ENCODE results near the gene RNF213. TPM values are rescaled to one million over a fixed set of nuclear protein-coding genes. Genes with fewer than 3 reads are reported as not detected.
"Not testable (repeated sequence)": the region's sequence is repeated elsewhere in the genome, so short reads cannot be mapped to it uniquely, and the experiment has no call there.

The RNF213 gene
- total RNA-seq, 2 donors from 2014 or later: 546 to 651 TPM

DNA sequence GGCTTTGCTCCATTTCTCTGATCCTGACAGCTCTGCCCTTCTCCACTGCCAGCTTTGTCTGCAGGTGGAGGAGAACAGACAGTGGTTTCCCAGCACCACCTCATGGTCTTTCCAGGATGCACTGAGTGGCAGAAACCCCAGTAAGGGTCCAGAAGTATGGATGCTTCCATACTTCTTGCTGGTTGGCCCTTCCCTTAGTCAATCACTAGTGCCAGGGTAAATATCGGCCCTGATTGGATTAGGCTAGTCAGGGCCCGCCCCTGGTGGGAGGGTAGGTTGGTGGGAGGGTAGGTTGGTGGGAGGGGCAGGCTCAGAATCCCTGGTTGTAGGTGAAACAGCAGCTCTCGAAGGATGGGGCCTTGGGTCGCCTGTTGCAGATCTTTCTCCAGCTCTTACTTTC lies 10.2 kb downstream of the RNF213 start:
- Mint-ChIP-seq H3K27me3 (ENCODE audit: low read depth) (no peaks in the 10 kb centered on the region), H3K36me3 (ENCODE audit: insufficient read depth in 2 of 2) (peaks cover 17 to 38% of the 10 kb centered on the region in 2 donors), H3K27ac (peak overlapping the region; percentile 87), H3K4me1 (ENCODE audit: low read depth) (peaks cover 22% of the 10 kb centered on the region), H3K9me3 (no peaks in the 10 kb centered on the region), H3K4me3 (peak overlapping the region in 1 of 2 donors; percentile 58)
- DNase-seq: peak; percentile 58 to 62
- peak; percentile 73 to 76 for ATAC-seq (replicated peaks in 1 of 2)

DNA sequence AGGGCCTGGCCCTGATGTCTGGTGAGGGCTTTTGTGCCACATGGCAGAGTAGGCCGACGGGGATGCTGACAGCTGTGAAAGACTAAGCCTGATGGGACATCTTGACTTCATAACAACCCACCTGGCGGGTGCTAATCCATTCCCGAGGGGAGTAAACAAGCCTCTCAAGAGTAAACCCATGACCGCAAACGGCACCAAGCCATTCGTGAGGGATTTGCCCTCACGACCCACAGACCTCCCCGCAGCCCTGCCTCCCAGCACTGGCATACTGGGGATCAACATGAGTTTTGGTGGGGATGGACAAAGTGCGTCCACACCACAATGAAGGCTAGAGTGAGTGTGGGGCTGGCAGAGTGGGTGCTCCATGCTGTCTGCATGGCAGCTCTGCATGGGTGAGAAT lies 11.7 kb downstream of the RNF213 start:
- DNase-seq (no peak), ATAC-seq (replicated peaks in 1 of 2) (no peak)
- peaks cover 31% of the 10 kb centered on the region for H3K4me1 Mint-ChIP-seq (ENCODE audit: low read depth)
- H3K36me3 Mint-ChIP-seq (ENCODE audit: insufficient read depth in 2 of 2): peaks cover 18 to 30% of the 10 kb centered on the region in 2 donors
- H3K27me3 Mint-ChIP-seq (ENCODE audit: low read depth): no peaks in the 10 kb centered on the region
- H3K27ac Mint-ChIP-seq: no peak overlapping the region
- H3K4me3 Mint-ChIP-seq: no peak overlapping the region
- no peaks in the 10 kb centered on the region for H3K9me3 Mint-ChIP-seq

DNA sequence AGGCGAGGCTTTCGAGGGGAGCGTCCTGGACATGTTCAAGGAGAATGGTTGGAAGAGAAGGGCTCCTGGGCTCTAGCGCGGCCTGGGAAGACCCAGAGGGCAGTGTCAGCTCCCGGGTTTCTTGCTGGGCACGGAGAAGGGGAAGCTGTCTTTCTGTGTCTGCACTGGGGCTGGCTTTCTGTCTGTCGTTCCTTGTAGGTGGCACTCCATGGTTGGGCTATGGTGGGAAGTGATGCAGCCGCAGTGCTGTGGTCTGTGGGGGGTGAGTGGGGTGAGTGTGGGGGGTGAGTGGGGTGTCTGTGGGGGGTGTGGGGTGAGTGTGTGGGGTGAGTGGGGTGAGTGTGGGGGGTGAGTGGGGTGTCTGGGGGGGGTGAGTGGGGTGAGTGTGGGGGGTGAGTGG lies 13.7 kb downstream of the RNF213 start:
- DNase-seq (no peak), ATAC-seq (replicated peaks in 1 of 2) (no peak)
- Mint-ChIP-seq H3K27ac (peak overlapping the region; percentile 67), H3K4me3 (peak overlapping the region; percentile 47 to 54), H3K27me3 (ENCODE audit: low read depth) (no peaks in the 10 kb centered on the region), H3K36me3 (ENCODE audit: insufficient read depth in 2 of 2) (peaks cover 17 to 31% of the 10 kb centered on the region in 2 donors), H3K4me1 (ENCODE audit: low read depth) (peaks cover 35% of the 10 kb centered on the region), H3K9me3 (no peaks in the 10 kb centered on the region)

DNA sequence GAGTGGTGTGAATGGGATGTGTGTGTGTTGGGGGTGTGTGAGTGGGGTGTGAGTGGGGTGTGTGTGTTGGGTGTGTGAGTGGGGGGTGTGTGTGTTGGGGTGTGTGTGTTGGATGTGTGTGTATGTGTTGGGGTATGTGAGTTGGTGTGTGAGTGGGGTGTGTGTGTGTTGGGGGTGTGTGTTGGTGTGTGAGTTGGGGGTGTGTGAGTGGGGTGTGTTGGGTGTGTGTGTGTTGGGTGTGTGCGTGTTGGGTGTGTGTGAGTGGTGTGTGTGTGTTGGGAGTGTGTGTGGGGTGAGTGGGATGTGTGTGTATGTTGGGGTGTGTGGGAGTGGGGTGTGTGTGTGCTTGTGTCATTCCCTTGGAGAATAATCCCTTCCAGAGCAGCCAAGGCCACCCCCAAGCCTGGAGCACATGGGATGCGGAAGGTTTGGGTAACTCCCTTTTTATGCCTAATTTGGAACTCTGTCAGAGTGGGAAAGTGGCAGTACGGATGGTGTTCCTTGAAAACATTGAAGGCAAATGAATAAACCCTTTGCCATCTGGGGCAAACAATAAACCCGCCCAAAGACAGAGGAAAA lies 14.3 kb downstream of the RNF213 start:
- H3K4me1 Mint-ChIP-seq (ENCODE audit: low read depth): peaks cover 35% of the 10 kb centered on the region
- H3K36me3 Mint-ChIP-seq (ENCODE audit: insufficient read depth in 2 of 2): peaks cover 16 to 35% of the 10 kb centered on the region in 2 donors
- H3K27ac Mint-ChIP-seq: peak overlapping the region; percentile 40

DNA sequence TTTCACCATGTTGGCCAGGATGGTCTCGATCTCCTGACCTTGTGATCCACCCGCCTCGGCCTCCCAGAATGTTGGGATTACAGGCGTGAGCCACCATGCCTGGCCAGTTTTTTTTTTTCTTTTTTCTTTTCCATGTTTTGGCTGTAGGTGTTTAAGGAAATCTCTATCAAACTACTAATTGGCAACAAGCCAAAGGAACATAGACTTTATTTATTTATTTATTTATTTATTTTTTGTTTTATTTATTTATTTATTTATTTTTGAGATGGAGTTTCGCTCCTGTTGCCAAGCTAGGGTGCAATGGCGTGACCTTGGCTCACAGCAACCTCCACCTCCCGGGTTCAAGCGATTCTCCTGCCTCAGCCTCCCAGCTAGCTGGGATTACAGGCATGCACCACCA lies 15.2 kb downstream of the RNF213 start:
- not testable (repeated sequence) for DNase-seq; H3K9me3 Mint-ChIP-seq; H3K27me3 Mint-ChIP-seq (ENCODE audit: low read depth); H3K4me3 Mint-ChIP-seq; H3K27ac Mint-ChIP-seq; ATAC-seq (replicated peaks in 1 of 2)
- peaks cover 18 to 34% of the 10 kb centered on the region in 2 donors for H3K36me3 Mint-ChIP-seq (ENCODE audit: insufficient read depth in 2 of 2)
- H3K4me1 Mint-ChIP-seq (ENCODE audit: low read depth): peaks cover 35% of the 10 kb centered on the region

More for the DNA sequence above, 14.3 kb downstream of the RNF213 start:
- DNase-seq (no peak), ATAC-seq (replicated peaks in 1 of 2) (no peak)
- H3K4me3 Mint-ChIP-seq: no peak overlapping the region
- no peaks in the 10 kb centered on the region for H3K27me3 Mint-ChIP-seq (ENCODE audit: low read depth)
- no peaks in the 10 kb centered on the region for H3K9me3 Mint-ChIP-seq

DNA sequence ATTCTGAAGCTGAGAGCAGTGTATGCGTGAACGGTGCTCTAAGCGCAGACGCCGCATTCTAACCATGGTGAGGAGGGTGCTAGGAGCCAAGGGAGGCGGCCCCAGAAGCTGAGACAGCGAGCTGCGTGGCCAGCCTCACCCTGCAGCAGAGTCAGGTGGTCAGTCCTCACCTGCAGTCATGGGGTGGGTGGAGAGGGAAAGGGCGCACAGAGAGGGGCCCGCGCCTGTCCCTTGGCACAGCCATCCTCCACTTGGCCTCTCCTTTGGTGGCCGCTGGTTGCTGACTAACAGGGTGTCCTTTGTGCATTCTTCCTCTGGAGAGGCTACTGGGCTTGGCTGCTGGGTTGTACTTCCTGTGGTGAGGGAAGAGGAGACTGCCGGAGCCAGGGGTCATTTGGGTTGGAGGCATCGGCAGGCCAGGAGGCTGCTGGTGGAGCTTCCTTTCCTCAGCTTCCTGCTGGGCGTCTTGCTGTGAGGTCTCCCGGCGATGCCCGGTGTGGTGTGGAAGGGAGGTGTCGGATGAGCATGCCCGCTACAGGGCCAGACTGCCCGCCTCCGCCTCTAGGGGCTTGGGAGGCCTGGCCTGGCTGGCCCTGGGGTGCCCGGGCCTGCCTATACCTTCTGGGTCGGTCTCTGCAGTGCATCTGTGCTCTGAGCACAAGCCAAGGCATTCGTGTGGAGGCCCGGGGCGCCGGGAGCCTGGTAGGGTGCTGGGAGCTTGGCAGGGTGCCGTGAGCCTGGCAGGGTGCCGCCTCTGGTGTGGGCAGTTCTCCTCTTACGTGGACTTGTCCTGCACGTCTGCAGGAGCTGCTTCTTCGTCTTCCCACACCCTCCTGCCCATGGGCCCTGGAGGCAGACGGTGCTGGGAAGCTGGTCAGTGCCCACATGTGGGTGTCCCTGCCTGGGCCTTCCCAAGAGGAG lies 17.4 kb downstream of the RNF213 start:
- H3K36me3 Mint-ChIP-seq (ENCODE audit: insufficient read depth in 2 of 2): peaks cover 19 to 32% of the 10 kb centered on the region in 2 donors
- DNase-seq (no peak), ATAC-seq (replicated peaks in 1 of 2) (peak in 1 of 2 donors; percentile 16)
- H3K4me3 Mint-ChIP-seq: no peak overlapping the region
- peaks cover 33% of the 10 kb centered on the region for H3K4me1 Mint-ChIP-seq (ENCODE audit: low read depth)
- H3K27me3 Mint-ChIP-seq (ENCODE audit: low read depth): no peaks in the 10 kb centered on the region
- peak overlapping the region; percentile 73 for H3K27ac Mint-ChIP-seq
- no peaks in the 10 kb centered on the region for H3K9me3 Mint-ChIP-seq

DNA sequence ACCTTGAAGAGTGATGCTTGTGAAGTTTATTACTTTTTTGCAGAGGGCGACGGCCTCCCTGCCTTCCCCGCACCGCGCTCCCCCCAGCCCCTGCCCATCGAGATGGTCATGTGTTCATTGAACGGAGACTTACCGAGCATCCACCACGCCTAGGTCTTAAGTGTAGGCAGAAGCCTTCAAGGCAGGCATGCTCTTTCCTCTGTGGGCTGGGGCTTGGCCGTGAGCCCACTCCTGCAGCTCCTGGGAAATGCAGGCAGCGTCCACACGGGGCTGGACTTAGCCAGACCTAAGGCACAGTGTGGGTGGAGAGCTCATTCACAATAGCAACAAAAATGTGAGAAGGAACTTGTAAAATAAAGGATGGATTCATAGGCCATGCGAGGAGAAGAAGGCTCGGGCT lies 19.2 kb downstream of the RNF213 start:
- H3K9me3 Mint-ChIP-seq: no peaks in the 10 kb centered on the region
- peaks cover 31% of the 10 kb centered on the region for H3K4me1 Mint-ChIP-seq (ENCODE audit: low read depth)
- DNase-seq (no peak), ATAC-seq (replicated peaks in 1 of 2) (no peak)
- no peak overlapping the region for H3K4me3 Mint-ChIP-seq
- H3K27ac Mint-ChIP-seq: peak overlapping the region; percentile 85
- H3K36me3 Mint-ChIP-seq (ENCODE audit: insufficient read depth in 2 of 2): peaks cover 15 to 28% of the 10 kb centered on the region in 2 donors
- H3K27me3 Mint-ChIP-seq (ENCODE audit: low read depth): no peaks in the 10 kb centered on the region

DNA sequence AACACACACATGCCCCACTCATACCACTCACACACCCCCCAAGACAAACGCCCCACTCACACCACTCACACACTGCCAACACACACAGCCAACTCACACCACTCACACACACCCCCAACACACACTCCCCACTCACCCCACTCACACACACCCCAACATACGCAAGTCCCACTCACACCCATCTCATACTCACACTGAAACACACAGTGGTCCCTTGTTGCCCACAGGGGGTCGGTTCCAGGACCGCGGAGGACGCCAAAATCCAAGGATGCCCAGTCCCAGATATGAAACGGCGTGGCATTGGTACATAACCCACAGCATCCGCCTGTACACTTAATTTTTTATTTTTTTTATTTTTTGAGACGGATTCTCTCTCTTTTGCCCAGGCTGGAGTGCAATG lies 20.9 kb downstream of the RNF213 start:
- no peaks in the 10 kb centered on the region for H3K27me3 Mint-ChIP-seq (ENCODE audit: low read depth)

DNA sequence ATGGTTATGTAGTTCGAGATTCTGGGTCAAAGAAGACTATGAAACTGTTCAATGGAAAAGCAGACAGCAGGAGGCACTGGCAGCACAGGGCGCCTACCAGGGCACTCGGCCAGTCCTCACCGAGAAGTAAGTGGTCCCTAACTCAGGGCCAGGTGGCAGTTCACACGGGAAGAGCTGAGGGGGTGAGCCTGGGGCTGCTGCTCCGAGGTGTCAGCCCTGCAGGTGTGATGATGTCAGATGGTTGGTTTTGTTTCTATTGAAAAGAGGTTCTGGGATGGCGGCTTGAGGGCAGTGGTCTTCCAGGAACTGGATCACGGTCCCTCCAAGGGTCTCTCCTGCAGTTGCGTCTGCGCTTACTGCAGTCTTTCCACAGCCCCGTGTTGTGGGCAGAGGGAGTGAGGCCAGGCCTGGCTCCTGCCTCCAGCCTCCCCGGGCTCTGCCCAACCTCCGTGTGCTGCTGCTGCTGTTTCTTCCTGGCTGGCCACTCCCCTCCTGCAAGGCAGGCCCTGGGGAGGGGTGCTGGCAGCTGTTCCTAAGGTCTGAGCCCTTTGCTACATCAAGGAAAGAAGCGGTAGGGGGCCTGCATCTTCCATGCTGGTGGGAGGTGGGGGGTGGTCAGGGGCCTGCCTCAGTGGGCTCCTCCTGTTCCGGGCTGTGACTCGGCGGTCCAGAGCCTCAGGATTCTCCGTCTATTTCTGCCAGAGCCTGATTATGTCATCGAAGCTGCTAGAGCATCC lies 22.6 kb downstream of the RNF213 start:
- no peak for ATAC-seq (replicated peaks in 1 of 2)
- Mint-ChIP-seq H3K27ac (no peak overlapping the region), H3K4me1 (ENCODE audit: low read depth) (peaks cover 16% of the 10 kb centered on the region), H3K36me3 (ENCODE audit: insufficient read depth in 2 of 2) (peaks cover 12 to 30% of the 10 kb centered on the region in 2 donors), H3K9me3 (no peaks in the 10 kb centered on the region), H3K27me3 (ENCODE audit: low read depth) (no peaks in the 10 kb centered on the region), H3K4me3 (no peak overlapping the region)
- no peak for DNase-seq

More for the DNA sequence above, 20.9 kb downstream of the RNF213 start:
- Mint-ChIP-seq H3K4me3 (no peak overlapping the region), H3K9me3 (no peaks in the 10 kb centered on the region), H3K36me3 (ENCODE audit: insufficient read depth in 2 of 2) (peaks cover 9 to 22% of the 10 kb centered on the region in 2 donors), H3K27ac (peak overlapping the region; percentile 70), H3K4me1 (ENCODE audit: low read depth) (peaks cover 23% of the 10 kb centered on the region)
- no peak for DNase-seq
- ATAC-seq (replicated peaks in 1 of 2): no peak

DNA sequence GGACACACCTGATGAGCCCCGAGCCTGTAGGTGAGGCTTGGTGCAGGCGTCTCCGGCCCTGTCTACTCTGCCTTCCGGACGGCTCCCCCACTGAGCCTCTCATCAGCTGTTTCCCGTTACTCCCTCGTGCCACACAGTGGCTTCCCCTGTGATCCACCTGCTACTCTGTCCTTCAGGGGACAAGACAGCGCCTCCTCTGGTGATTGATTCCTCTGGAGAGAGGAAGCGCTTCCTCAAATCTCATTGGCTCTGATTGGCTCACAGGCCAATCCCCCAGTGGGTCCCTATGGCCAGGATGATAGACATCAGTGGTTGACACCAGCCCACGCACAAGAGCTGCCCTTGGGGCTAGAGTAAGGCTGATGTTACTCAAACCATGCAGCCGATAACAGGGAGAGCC lies 24.0 kb downstream of the RNF213 start:
- Mint-ChIP-seq H3K27ac (no peak overlapping the region), H3K4me3 (no peak overlapping the region), H3K27me3 (ENCODE audit: low read depth) (no peaks in the 10 kb centered on the region), H3K9me3 (no peaks in the 10 kb centered on the region), H3K4me1 (ENCODE audit: low read depth) (peaks cover 16% of the 10 kb centered on the region), H3K36me3 (ENCODE audit: insufficient read depth in 2 of 2) (peaks cover 14 to 36% of the 10 kb centered on the region in 2 donors)
- DNase-seq (no peak), ATAC-seq (replicated peaks in 1 of 2) (no peak)

DNA sequence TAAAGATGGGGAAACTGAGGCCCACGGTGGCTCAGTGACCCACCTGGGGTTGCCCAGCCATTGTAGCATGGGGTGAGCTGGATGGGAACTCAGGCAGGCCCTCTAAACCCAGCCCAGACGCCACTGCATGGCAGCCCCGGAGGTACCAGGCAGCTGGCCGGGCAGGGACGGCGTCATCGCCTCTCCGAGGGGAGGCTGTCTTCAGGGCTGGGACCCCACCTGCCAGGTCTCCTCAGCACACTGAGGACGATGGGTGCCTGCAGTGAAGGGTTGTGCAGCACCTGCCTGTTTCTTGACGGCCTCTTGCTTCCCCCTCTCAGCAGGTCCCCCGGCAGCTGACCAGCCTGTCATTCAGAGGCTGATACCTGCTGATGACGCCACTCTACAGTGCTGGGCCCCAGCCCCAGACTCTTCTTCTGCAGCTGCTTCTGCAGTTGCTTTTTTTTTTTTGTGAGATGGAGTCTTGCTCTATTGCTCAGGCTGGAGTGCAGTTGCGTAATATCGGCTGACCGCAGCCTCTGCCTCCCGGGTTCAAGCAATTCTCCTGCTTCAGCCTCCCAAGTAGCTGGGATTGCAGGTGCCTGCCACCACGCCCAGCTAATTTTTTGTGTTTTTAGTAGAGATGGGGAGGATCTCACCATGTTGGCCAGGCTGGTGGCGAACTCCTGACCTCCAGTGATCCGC lies 24.7 kb downstream of the RNF213 start:
- Mint-ChIP-seq H3K4me3 (no peak overlapping the region), H3K27ac (no peak overlapping the region), H3K9me3 (no peaks in the 10 kb centered on the region), H3K36me3 (ENCODE audit: insufficient read depth in 2 of 2) (peaks cover 16 to 31% of the 10 kb centered on the region in 2 donors), H3K27me3 (ENCODE audit: low read depth) (no peaks in the 10 kb centered on the region), H3K4me1 (ENCODE audit: low read depth) (peaks cover 16% of the 10 kb centered on the region)
- ATAC-seq (replicated peaks in 1 of 2) (no peak), DNase-seq (no peak)

DNA sequence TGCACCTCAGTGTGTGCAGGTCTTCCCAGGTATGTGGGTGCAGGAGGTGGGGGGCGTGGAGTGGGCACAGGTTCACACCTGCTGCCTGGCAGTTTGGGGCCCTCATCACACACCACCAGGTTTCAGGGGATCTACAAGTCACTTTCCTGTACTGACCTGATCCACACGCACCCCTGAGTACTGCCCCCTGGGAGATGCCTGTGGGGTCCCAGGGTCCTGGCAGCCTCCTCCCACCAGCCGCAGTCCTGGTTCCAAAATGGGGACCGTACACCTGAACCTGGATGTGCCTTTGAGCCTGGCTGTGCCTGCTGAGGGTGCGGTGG lies 25.9 kb downstream of the RNF213 start:
- H3K27ac Mint-ChIP-seq: no peak overlapping the region
- no peaks in the 10 kb centered on the region for H3K27me3 Mint-ChIP-seq (ENCODE audit: low read depth)
- ATAC-seq (replicated peaks in 1 of 2): no peak
- H3K4me1 Mint-ChIP-seq (ENCODE audit: low read depth): peaks cover 16% of the 10 kb centered on the region
- no peak for DNase-seq
- H3K4me3 Mint-ChIP-seq: no peak overlapping the region
- H3K36me3 Mint-ChIP-seq (ENCODE audit: insufficient read depth in 2 of 2): peaks cover 14 to 33% of the 10 kb centered on the region in 2 donors
- no peaks in the 10 kb centered on the region for H3K9me3 Mint-ChIP-seq

Data from activated T-cell treated with anti-CD3 and anti-CD28 coated beads, Interleukin-2, amount 50 U/mL, for 72 hours (primary cell).